Activated naive CD4-positive, alpha-beta T cell treated with anti-CD3 and anti-CD28 coated beads for 36 hours (primary cell): ENCODE results near the gene SPACA5B. TPM values are rescaled to one million over a fixed set of nuclear protein-coding genes. Genes with fewer than 3 reads are reported as not detected.
"Not testable (repeated sequence)": the region's sequence is repeated elsewhere in the genome, so short reads cannot be mapped to it uniquely, and the experiment has no call there.

ENCODE experiments used
- CTCF ChIA-PET: fragments of 350-600 bp; sonication (Branson Sonifier 250); formaldehyde crosslinking; loops from one replicate; lab custom pipeline; 2021; ENCODE audit warnings: antibody characterized with exemption; lab: Charles Lee
- DNase-seq: peaks from one replicate; pipeline ENCODE4 v3.0.0-alpha.2; 2020
- H3K27ac Mint-ChIP-seq: one replicate; pipeline ENCODE4 v1.8.0; 2021; ENCODE audit warnings: mild to moderate bottlenecking, mixed read lengths
- H3K27me3 Mint-ChIP-seq: one replicate; pipeline ENCODE4 v1.8.0; 2021; ENCODE audit warnings: low read depth, mixed read lengths
- H3K36me3 Mint-ChIP-seq: one replicate; pipeline ENCODE4 v1.8.0; 2021; ENCODE audit warnings: low read depth, mixed read lengths
- H3K4me1 Mint-ChIP-seq: one replicate; pipeline ENCODE4 v1.8.0; 2021; ENCODE audit warnings: low read depth, mixed read lengths
- H3K4me3 Mint-ChIP-seq: one replicate; pipeline ENCODE4 v1.8.0; 2021; ENCODE audit warnings: mild to moderate bottlenecking, moderate library complexity, mixed read lengths
- H3K9me3 Mint-ChIP-seq: one replicate; pipeline ENCODE4 v1.8.0; 2021; ENCODE audit warnings: mixed read lengths
- intact Hi-C: fragments of 100-400 bp; cut with micrococcal nuclease; formaldehyde crosslinking; loops from one replicate; pipeline ENCODE4 v1.15.1; 2023
- total RNA-seq, 2 experiments: library from RNA; stranded (reverse); gene quantifications; one replicate each; pipeline ENCODE4 v1.2.3, GENCODE V29; 2021

Gene SPACA5B
- total RNA-seq = not detected

- H3K27me3 Mint-ChIP-seq, H3K9me3 Mint-ChIP-seq, H3K4me3 Mint-ChIP-seq, CTCF ChIA-PET, DNase-seq, intact Hi-C loops, H3K27ac Mint-ChIP-seq, H3K36me3 Mint-ChIP-seq, H3K4me1 Mint-ChIP-seq: not testable (repeated sequence)
Observed at GRCh38 chrX:48130326-48130725, at the start of gene SPACA5B. SPACA5B (plus strand) TSS chrX:48130626; CDS start chrX:48130688, 62 bp downstream.

GRCh38 chrX:48083212-48083611, 47.2 kb upstream of the SPACA5B start:
- CTCF ChIA-PET = interaction anchor here (0.6 to 1.0 kb wide), 2 partner anchors 14 to 410 kb away, joined by 3 to 4 read pairs; no protein-coding TSS in a partner anchor
- intact Hi-C loops = loop anchor here (1.0 to 10.0 kb wide), 4 partner anchors 386 to 492 kb away; partner anchors contain the start of gene RBM3
- H3K27ac Mint-ChIP-seq = no peak overlapping the region
- no peaks in the 10 kb centered on the region for H3K9me3 Mint-ChIP-seq
- no peaks in the 10 kb centered on the region for H3K36me3 Mint-ChIP-seq
- H3K4me3 Mint-ChIP-seq = no peak overlapping the region
- DNase-seq = peak; percentile 68
- H3K27me3 Mint-ChIP-seq = no peaks in the 10 kb centered on the region
- H3K4me1 Mint-ChIP-seq = no peaks in the 10 kb centered on the region

GRCh38 chrX:48083706-48084105, 46.7 kb upstream of the SPACA5B start:
- DNase-seq = no peak
- intact Hi-C loops = loop anchor here (1.0 to 10.0 kb wide), 4 partner anchors 386 to 491 kb away; partner anchors contain the start of gene RBM3
- no peaks in the 10 kb centered on the region for H3K36me3 Mint-ChIP-seq
- no peak overlapping the region for H3K27ac Mint-ChIP-seq
- no peak overlapping the region for H3K4me3 Mint-ChIP-seq
- CTCF ChIA-PET = interaction anchor here (1.0 kb wide), 2 partner anchors 140 to 410 kb away, joined by 3 read pairs; no protein-coding TSS in a partner anchor
- no peaks in the 10 kb centered on the region for H3K4me1 Mint-ChIP-seq
- H3K9me3 Mint-ChIP-seq = no peaks in the 10 kb centered on the region
- H3K27me3 Mint-ChIP-seq = no peaks in the 10 kb centered on the region

GRCh38 chrX:48086082-48086481, 44.3 kb upstream of the SPACA5B start:
- Mint-ChIP-seq H3K9me3 (no peaks in the 10 kb centered on the region), H3K4me1 (no peaks in the 10 kb centered on the region), H3K27ac (no peak overlapping the region), H3K27me3 (no peaks in the 10 kb centered on the region), H3K36me3 (no peaks in the 10 kb centered on the region), H3K4me3 (no peak overlapping the region)
- DNase-seq = no peak
- CTCF ChIA-PET = no interaction called here
- intact Hi-C loops = loop anchor here (10.0 kb wide), 1 partner anchor 489 kb away; the partner anchor contains the start of gene RBM3

- no peaks in the 10 kb centered on the region for H3K36me3 Mint-ChIP-seq
- H3K27me3 Mint-ChIP-seq = no peaks in the 10 kb centered on the region
- no peak overlapping the region for H3K27ac Mint-ChIP-seq
- no peaks in the 10 kb centered on the region for H3K4me1 Mint-ChIP-seq
- DNase-seq = no peak
- CTCF ChIA-PET = no interaction called here
- H3K9me3 Mint-ChIP-seq = no peaks in the 10 kb centered on the region
- intact Hi-C loops = no loop called here
- no peak overlapping the region for H3K4me3 Mint-ChIP-seq
Observed at GRCh38 chrX:48090123-48090522, 40.3 kb upstream of the SPACA5B start.

GRCh38 chrX:48092558-48092957, 37.9 kb upstream of the SPACA5B start:
- H3K27me3 Mint-ChIP-seq, H3K36me3 Mint-ChIP-seq, H3K4me1 Mint-ChIP-seq, H3K4me3 Mint-ChIP-seq, intact Hi-C loops, CTCF ChIA-PET, H3K27ac Mint-ChIP-seq, H3K9me3 Mint-ChIP-seq, DNase-seq: not testable (repeated sequence)

- intact Hi-C loops = no loop called here
- no peaks in the 10 kb centered on the region for H3K4me1 Mint-ChIP-seq
- H3K27me3 Mint-ChIP-seq = no peaks in the 10 kb centered on the region
- H3K27ac Mint-ChIP-seq = no peak overlapping the region
- no peak overlapping the region for H3K4me3 Mint-ChIP-seq
- H3K9me3 Mint-ChIP-seq = no peaks in the 10 kb centered on the region
- no peaks in the 10 kb centered on the region for H3K36me3 Mint-ChIP-seq
- CTCF ChIA-PET = no interaction called here
- no peak for DNase-seq
Observed at GRCh38 chrX:48101443-48101842, 29.0 kb upstream of the SPACA5B start.

GRCh38 chrX:48102874-48103374, 27.5 kb upstream of the SPACA5B start:
- Mint-ChIP-seq H3K27ac (no peak overlapping the region), H3K4me3 (no peak overlapping the region), H3K4me1 (no peaks in the 10 kb centered on the region), H3K36me3 (no peaks in the 10 kb centered on the region), H3K27me3 (no peaks in the 10 kb centered on the region), H3K9me3 (no peaks in the 10 kb centered on the region)
- DNase-seq = no peak
- CTCF ChIA-PET = no interaction called here
- intact Hi-C loops = no loop called here

GRCh38 chrX:48107717-48108116, 22.7 kb upstream of the SPACA5B start:
- H3K36me3 Mint-ChIP-seq = no peaks in the 10 kb centered on the region
- CTCF ChIA-PET = no interaction called here
- no peaks in the 10 kb centered on the region for H3K4me1 Mint-ChIP-seq

GRCh38 chrX:48125286-48125685, 5.1 kb upstream of the SPACA5B start:
- H3K9me3 Mint-ChIP-seq, H3K4me1 Mint-ChIP-seq, H3K36me3 Mint-ChIP-seq, H3K27me3 Mint-ChIP-seq, DNase-seq, H3K4me3 Mint-ChIP-seq, CTCF ChIA-PET, H3K27ac Mint-ChIP-seq, intact Hi-C loops: not testable (repeated sequence)

More at GRCh38 chrX:48107717-48108116, 22.7 kb upstream of the SPACA5B start:
- H3K9me3 Mint-ChIP-seq = no peaks in the 10 kb centered on the region
- H3K27ac Mint-ChIP-seq = no peak overlapping the region
- no peaks in the 10 kb centered on the region for H3K27me3 Mint-ChIP-seq
- H3K4me3 Mint-ChIP-seq = no peak overlapping the region
- intact Hi-C loops = no loop called here
- DNase-seq = no peak

GRCh38 chrX:48132308-48132844, 1.9 kb downstream of the SPACA5B start:
- H3K27me3 Mint-ChIP-seq, H3K27ac Mint-ChIP-seq, intact Hi-C loops, CTCF ChIA-PET, H3K4me3 Mint-ChIP-seq, H3K9me3 Mint-ChIP-seq, H3K36me3 Mint-ChIP-seq, DNase-seq, H3K4me1 Mint-ChIP-seq: not testable (repeated sequence)

GRCh38 chrX:48139076-48139475, 8.7 kb downstream of the SPACA5B start:
- DNase-seq, H3K9me3 Mint-ChIP-seq, H3K27me3 Mint-ChIP-seq, H3K27ac Mint-ChIP-seq, H3K36me3 Mint-ChIP-seq, CTCF ChIA-PET, intact Hi-C loops, H3K4me3 Mint-ChIP-seq: not testable (repeated sequence)
- H3K4me1 Mint-ChIP-seq = peaks cover 13% of the 10 kb centered on the region

GRCh38 chrX:48141810-48142508, 11.5 kb downstream of the SPACA5B start:
- H3K4me3 Mint-ChIP-seq, H3K27me3 Mint-ChIP-seq, intact Hi-C loops, DNase-seq, CTCF ChIA-PET, H3K36me3 Mint-ChIP-seq, H3K27ac Mint-ChIP-seq, H3K9me3 Mint-ChIP-seq: not testable (repeated sequence)
- peaks cover 22% of the 10 kb centered on the region for H3K4me1 Mint-ChIP-seq
